Heart left ventricle (tissue), 16 donors: ENCODE results near the gene MEAK7. TPM values are rescaled to one million over a fixed set of nuclear protein-coding genes. Genes with fewer than 3 reads are reported as not detected.

Experiments used
- ATAC-seq, 4 donors: fragments of 200-7000 bp; cut with Tn5 transposase; one replicate each; pipeline ENCODE4 v1.9.1; 2020 to 2022; ENCODE audit warnings: moderate library complexity in 4 of 4, mild to moderate bottlenecking in 3 of 4, moderate number of reproducible peaks in 1 of 4
- DNase-seq, 5 donors: peaks; one replicate each; pipeline ENCODE4 v3.0.0-alpha.2; 2020
- H3K27ac ChIP-seq, 12 donors: fragments of 200-600 bp; sonication (generic) in 4 of 12; one replicate each; pipeline versions ENCODE4 v1.5.0 to v1.8.0; 2016 to 2022; ENCODE audit warnings: mild to moderate bottlenecking in 2 of 12
- H3K27me3 ChIP-seq, 9 donors: fragments of 200-600 bp; sonication (generic) in 2 of 9; one replicate each; pipeline versions ENCODE4 v1.5.1 to v1.8.0; 2016 to 2022; ENCODE audit warnings: mild to moderate bottlenecking in 3 of 9
- H3K36me3 ChIP-seq, 9 donors: fragments of 200-600 bp; sonication (generic) in 2 of 9; one replicate each; pipeline versions ENCODE4 v1.5.0 to v1.8.0; 2018 to 2022; ENCODE audit warnings: mild to moderate bottlenecking in 2 of 9
- H3K4me1 ChIP-seq, 12 donors: fragments of 200-600 bp; sonication (generic) in 4 of 12; one replicate each; pipeline versions ENCODE4 v1.5.0 to v1.8.0; 2016 to 2022; ENCODE audit warnings: mild to moderate bottlenecking in 3 of 12
- H3K4me3 ChIP-seq, 12 donors: fragments of 200-600 bp; sonication (generic) in 4 of 12; one replicate each; pipeline versions ENCODE4 v1.5.0 to v1.8.0; 2017 to 2022; ENCODE audit warnings: mild to moderate bottlenecking in 9 of 12, moderate library complexity in 4 of 12
- H3K9me3 ChIP-seq, 12 donors: fragments of 200-600 bp; sonication (generic) in 4 of 12; one replicate each; pipeline versions ENCODE4 v1.5.0 to v1.8.0; 2016 to 2022; ENCODE audit warnings: mild to moderate bottlenecking in 1 of 12
- CTCF ChIP-seq, 12 donors: fragments of 200-600 bp; sonication (generic) in 4 of 12; IDR thresholded peaks; one replicate each; pipeline versions ENCODE4 v1.5.0 to v1.8.0; 2018 to 2022; ENCODE audit warnings: antibody characterized with exemption in 12 of 12, mild to moderate bottlenecking in 5 of 12
- POLR2A ChIP-seq, 2 donors: fragments of 450-650 bp; IDR thresholded peaks; one replicate each; pipeline ENCODE4 v1.6.1; 2017; ENCODE audit warnings: antibody characterized with exemption in 2 of 2, mild to moderate bottlenecking in 2 of 2, moderate library complexity in 2 of 2
- WGBS, 4 donors: extraction: QIAGEN DNeasy Blood & Tissue Kit in 2 of 4; methylation state at CpG; one replicate each; pipeline versions ENCODE4 v1.1.5 to v1.1.7; 2013 to 2018; 5-methylcytosine and 5-hydroxymethylcytosine counted together
- intact Hi-C, 10 donors: fragments of 100-400 bp; cut with DNase I; formaldehyde crosslinking; loops; one replicate each; pipeline versions ENCODE4 v1.11.1 to v1.14.2; 2022
- polyA plus RNA-seq, 2 donors: library from polyadenylated mRNA; stranded (reverse); fragments of 200-250 nt; gene quantifications; one replicate each; pipeline ENCODE4 v1.2.3, GENCODE V29; 2013
- total RNA-seq, 9 donors: library from RNA; depleted of rRNA in 2 of 9; stranded (reverse); fragments of >200 nt in 2 of 9; fragmentation: NEBNext Ultra II Directional in 3 of 9; extraction: Animal tissue kit (Norgen Biotek cat#: 25700) in 3 of 9; gene quantifications; one replicate each; pipeline versions ENCODE4 v1.1.0 to v1.2.4, GENCODE V29; 2016 to 2023
- donor health status: ischemic (EF 13 %, LVEDD 7.1; RV severe dilation, severe dysfunction).
- donor health status: healthy with polysubstance abuse.
- donor health status: DM: no; HTN: yes; CAD: no.
- donor health status: DM: no; HTN: no; CAD: no.
- donor health status: ischemic (EF 25% LVEDD 6.9; RV normal size, moderate dysfunction).
- donor health status: ischemic (EF 25% LVEDD 5.7; RV mildly dilated, moderate dysfunction).
- donor health status: healthy.
- donor health status: DM: yes; HTN: yes; CAD: no.
- donor health status: ischemic (EF 35%, LVEDD 5.7; RV mildly dilated, moderate dysfunction).
- donor health status: nonischemic (EF 11% LVEDD 7.7; RV severe dilation, severe dysfunction).
- donor health status: DM: yes; HTN: yes; CAD: no.
- donor health status: PGD.
- donor health status: ischemic (EF 29% LVEDD 5.4; RV normal size, mild dysfunction).
- donor health status: nonischemic (EF 23%, LVEDD 6.1; RV moderate dilation, normal function).

Gene MEAK7
- total and polyA plus RNA-seq, 11 donors = 2.2 to 13.2 (median 5.1) TPM

GRCh38 chr16:84498223-84498610 is 6.2 kb downstream of the MEAK7 start:
- no peak for ATAC-seq
- 99 to 100% (median 100%) methylated on average over 2 of the region's 2 CpGs for WGBS, 4 donors
- intact Hi-C loops = no loop called here
- Histone ChIP-seq H3K27me3 (no peaks in the 10 kb centered on the region), H3K4me1 (peaks cover 0 to 3% (median under 1%) of the 10 kb centered on the region in 12 donors), H3K4me3 (no peak overlapping the region), H3K27ac (no peak overlapping the region), H3K36me3 (peaks cover 0 to 65% (median 46%) of the 10 kb centered on the region in 9 donors), H3K9me3 (peaks cover 0 to 6% (median 0%) of the 10 kb centered on the region in 12 donors)
- TF ChIP-seq POLR2A (IDR thresholded peaks at IDR 0.05) = no peak
- no peak for TF ChIP-seq CTCF (IDR thresholded peaks at IDR 0.05)
- no peak for DNase-seq

- intact Hi-C loops = no loop called here
- no peak for TF ChIP-seq POLR2A (IDR thresholded peaks at IDR 0.05)
- no peak for TF ChIP-seq CTCF (IDR thresholded peaks at IDR 0.05)
- H3K36me3 ChIP-seq = peaks cover 0 to 70% (median 51%) of the 10 kb centered on the region in 9 donors
Observed at GRCh38 chr16:84497418-84498222, 6.8 kb downstream of the MEAK7 start.

GRCh38 chr16:84496991-84497390 is 7.5 kb downstream of the MEAK7 start:
- no peak for ATAC-seq
- Histone ChIP-seq H3K27ac (no peak overlapping the region), H3K4me1 (no peaks in the 10 kb centered on the region), H3K27me3 (no peaks in the 10 kb centered on the region), H3K4me3 (no peak overlapping the region), H3K9me3 (peaks cover 0 to 6% (median 0%) of the 10 kb centered on the region in 12 donors), H3K36me3 (peaks cover 0 to 71% (median 51%) of the 10 kb centered on the region in 9 donors)
- TF ChIP-seq POLR2A (IDR thresholded peaks at IDR 0.05) (no peak), CTCF (IDR thresholded peaks at IDR 0.05) (no peak)
- 96 to 100% (median 98%) methylated on average over 3 of the region's 3 CpGs for WGBS, 4 donors
- intact Hi-C loops = no loop called here
- no peak for DNase-seq

More at GRCh38 chr16:84497418-84498222, 6.8 kb downstream of the MEAK7 start:
- DNase-seq = no peak
- Histone ChIP-seq H3K9me3 (peaks cover 0 to 6% (median 0%) of the 10 kb centered on the region in 12 donors), H3K27ac (no peak overlapping the region), H3K4me3 (no peak overlapping the region), H3K4me1 (no peaks in the 10 kb centered on the region), H3K27me3 (no peaks in the 10 kb centered on the region)
- ATAC-seq = no peak
- 86 to 89% (median 87%) methylated on average over 18 of the region's 18 CpGs for WGBS, 4 donors

GRCh38 chr16:84495506-84495905 is 9.0 kb downstream of the MEAK7 start:
- 93 to 97% (median 96%) methylated on average over 11 of the region's 11 CpGs for WGBS, 4 donors
- Histone ChIP-seq H3K4me1 (no peaks in the 10 kb centered on the region), H3K36me3 (peaks cover 0 to 81% (median 51%) of the 10 kb centered on the region in 9 donors), H3K27me3 (no peaks in the 10 kb centered on the region), H3K4me3 (no peak overlapping the region), H3K27ac (no peak overlapping the region), H3K9me3 (peaks cover 0 to 6% (median 0%) of the 10 kb centered on the region in 12 donors)
- TF ChIP-seq POLR2A (IDR thresholded peaks at IDR 0.05) (no peak), CTCF (IDR thresholded peaks at IDR 0.05) (no peak)
- intact Hi-C loops = no loop called here
- no peak for DNase-seq
- ATAC-seq = no peak
